ENCODE results near the gene SOX8. TPM values are rescaled to one million over a fixed set of nuclear protein-coding genes. Genes with fewer than 3 reads are reported as not detected.

The SOX8 gene
- total RNA-seq, 1 donor from 2014 or later, result 0.98 TPM

DNA sequence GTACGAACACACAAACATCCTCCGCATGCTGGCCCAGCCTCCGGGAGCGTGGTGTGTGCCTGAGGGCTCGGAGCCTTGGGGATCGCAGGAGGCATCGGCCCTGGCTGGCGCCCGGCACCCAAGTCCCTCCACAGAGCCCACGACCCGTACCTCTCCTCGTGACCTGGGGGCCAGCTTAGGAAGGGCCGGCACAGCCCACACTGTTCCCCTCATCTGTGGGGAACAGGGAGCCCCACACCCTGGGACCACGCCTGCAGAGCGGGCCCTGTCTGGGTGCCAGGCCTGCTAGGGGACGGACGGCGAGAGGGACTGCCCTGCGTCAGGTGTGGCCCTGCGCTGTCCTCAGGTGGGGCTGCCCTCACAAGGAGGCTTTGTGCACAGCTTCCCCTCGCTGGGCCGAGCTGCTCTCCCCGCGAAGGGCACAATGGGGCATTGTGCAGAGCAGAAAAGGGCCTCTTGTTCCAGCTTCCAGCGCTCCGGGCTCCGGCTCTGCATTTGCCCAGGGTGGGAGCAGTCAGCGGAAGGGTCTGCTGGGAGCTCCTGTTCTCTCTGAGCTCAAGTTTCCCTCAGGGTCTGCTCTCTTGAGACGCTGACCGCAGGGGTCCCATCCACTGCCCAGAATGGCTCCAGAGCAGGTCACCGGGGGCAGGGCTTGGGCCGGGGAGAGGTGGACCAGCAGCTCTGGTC is 9.1 kb upstream of the SOX8 start:
- Mint-ChIP-seq H3K4me1 (ENCODE audit: low read depth, unreplicated experiment) (no peaks in the 10 kb centered on the region), H3K9me3 (ENCODE audit: unreplicated experiment) (peaks cover 7% of the 10 kb centered on the region), H3K4me3 (ENCODE audit: unreplicated experiment) (no peak overlapping the region), H3K36me3 (ENCODE audit: low read depth, unreplicated experiment) (peaks cover 1% of the 10 kb centered on the region), H3K27me3 (ENCODE audit: low read depth, unreplicated experiment) (peaks cover 23% of the 10 kb centered on the region), H3K27ac (ENCODE audit: unreplicated experiment) (no peak overlapping the region)
- H3K4me1 ChIP-seq (ENCODE audit: insufficient read depth, low read length), result peaks cover 5% of the 10 kb centered on the region
- H2AFZ ChIP-seq (ENCODE audit: low read depth, low read length), result no peak overlapping the region
- no peak overlapping the region for H3K27ac ChIP-seq (ENCODE audit: low read depth, low read length)
- peaks cover 27% of the 10 kb centered on the region for H3K27me3 ChIP-seq (ENCODE audit: insufficient read depth, low read length)
- no peak overlapping the region for H3K4me2 ChIP-seq (ENCODE audit: low read length)
- DNase-seq (ENCODE audit: low read depth), result no peak
- peaks cover 11% of the 10 kb centered on the region for H4K20me1 ChIP-seq (ENCODE audit: insufficient read depth, low read length)
- H3K9ac ChIP-seq (ENCODE audit: low read length), result no peak overlapping the region
- H3K4me3 ChIP-seq (ENCODE audit: insufficient read depth, low read depth, low read length), result no peak overlapping the region
- H3K9me3 ChIP-seq (ENCODE audit: insufficient read depth, low read depth, low read length), result no peaks in the 10 kb centered on the region
- peaks cover 8% of the 10 kb centered on the region for H3K79me2 ChIP-seq (ENCODE audit: insufficient read depth, low read length)
- no peaks in the 10 kb centered on the region for H3K36me3 ChIP-seq (ENCODE audit: insufficient read depth, low read length)
- TF ChIP-seq EZH2 (IDR thresholded peaks at IDR 0.05; ENCODE audit: insufficient read depth, low read length), result no peak
- TF ChIP-seq, protein P1, sequence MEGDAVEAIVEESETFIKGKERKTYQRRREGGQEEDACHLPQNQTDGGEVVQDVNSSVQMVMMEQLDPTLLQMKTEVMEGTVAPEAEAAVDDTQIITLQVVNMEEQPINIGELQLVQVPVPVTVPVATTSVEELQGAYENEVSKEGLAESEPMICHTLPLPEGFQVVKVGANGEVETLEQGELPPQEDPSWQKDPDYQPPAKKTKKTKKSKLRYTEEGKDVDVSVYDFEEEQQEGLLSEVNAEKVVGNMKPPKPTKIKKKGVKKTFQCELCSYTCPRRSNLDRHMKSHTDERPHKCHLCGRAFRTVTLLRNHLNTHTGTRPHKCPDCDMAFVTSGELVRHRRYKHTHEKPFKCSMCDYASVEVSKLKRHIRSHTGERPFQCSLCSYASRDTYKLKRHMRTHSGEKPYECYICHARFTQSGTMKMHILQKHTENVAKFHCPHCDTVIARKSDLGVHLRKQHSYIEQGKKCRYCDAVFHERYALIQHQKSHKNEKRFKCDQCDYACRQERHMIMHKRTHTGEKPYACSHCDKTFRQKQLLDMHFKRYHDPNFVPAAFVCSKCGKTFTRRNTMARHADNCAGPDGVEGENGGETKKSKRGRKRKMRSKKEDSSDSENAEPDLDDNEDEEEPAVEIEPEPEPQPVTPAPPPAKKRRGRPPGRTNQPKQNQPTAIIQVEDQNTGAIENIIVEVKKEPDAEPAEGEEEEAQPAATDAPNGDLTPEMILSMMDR (IDR thresholded peaks at IDR 0.05; ENCODE audit: insufficient read depth, low read depth, low read length), result no peak
- no peak for FAIRE-seq

DNA sequence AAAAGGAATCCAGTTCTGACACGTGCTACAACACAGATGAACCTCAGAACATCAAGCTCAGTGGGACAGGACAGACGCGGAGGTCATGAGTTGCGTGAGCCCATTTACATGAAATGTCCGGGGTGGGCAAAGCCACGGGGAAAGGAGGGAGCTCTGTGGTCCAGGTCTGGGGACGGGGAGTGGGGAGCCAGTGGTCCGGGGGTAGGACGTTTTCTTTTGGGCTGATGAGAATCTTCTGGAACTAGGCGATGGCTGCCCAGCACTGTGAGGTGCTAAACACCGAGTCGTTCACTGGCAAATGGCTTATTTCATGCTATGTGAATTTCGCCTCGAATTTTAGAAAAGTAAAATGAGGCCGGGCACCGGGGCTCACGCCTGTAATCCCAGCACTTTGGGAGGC is 8.2 kb upstream of the SOX8 start:
- Histone ChIP-seq H3K27me3 (ENCODE audit: insufficient read depth, low read length) (peaks cover 32% of the 10 kb centered on the region), H3K9me3 (ENCODE audit: insufficient read depth, low read depth, low read length) (no peaks in the 10 kb centered on the region), H3K79me2 (ENCODE audit: insufficient read depth, low read length) (peaks cover 8% of the 10 kb centered on the region), H4K20me1 (ENCODE audit: insufficient read depth, low read length) (peaks cover 10% of the 10 kb centered on the region), H3K36me3 (ENCODE audit: insufficient read depth, low read length) (no peaks in the 10 kb centered on the region), H3K9ac (ENCODE audit: low read length) (no peak overlapping the region), H3K4me2 (ENCODE audit: low read length) (no peak overlapping the region), H3K27ac (ENCODE audit: low read depth, low read length) (no peak overlapping the region), H2AFZ (ENCODE audit: low read depth, low read length) (no peak overlapping the region), H3K4me1 (ENCODE audit: insufficient read depth, low read length) (peaks cover 5% of the 10 kb centered on the region), H3K4me3 (ENCODE audit: insufficient read depth, low read depth, low read length) (no peak overlapping the region)
- DNase-seq (ENCODE audit: low read depth), result no peak
- FAIRE-seq, result no peak
- peaks cover 7% of the 10 kb centered on the region for H3K9me3 Mint-ChIP-seq (ENCODE audit: unreplicated experiment)
- peaks cover 1% of the 10 kb centered on the region for H3K36me3 Mint-ChIP-seq (ENCODE audit: low read depth, unreplicated experiment)
- H3K27me3 Mint-ChIP-seq (ENCODE audit: low read depth, unreplicated experiment), result peaks cover 30% of the 10 kb centered on the region
- H3K27ac Mint-ChIP-seq (ENCODE audit: unreplicated experiment), result no peak overlapping the region
- TF ChIP-seq EZH2 (IDR thresholded peaks at IDR 0.05; ENCODE audit: insufficient read depth, low read length), result no peak
- TF ChIP-seq, protein P1 (IDR thresholded peaks at IDR 0.05; ENCODE audit: insufficient read depth, low read depth, low read length), result no peak
- no peak overlapping the region for H3K4me3 Mint-ChIP-seq (ENCODE audit: unreplicated experiment)
- no peaks in the 10 kb centered on the region for H3K4me1 Mint-ChIP-seq (ENCODE audit: low read depth, unreplicated experiment)

GRCh38 chr16:974001-974601 is 7.5 kb upstream of the SOX8 start:
- Mint-ChIP-seq H3K27ac (ENCODE audit: unreplicated experiment) (no peak overlapping the region), H3K27me3 (ENCODE audit: low read depth, unreplicated experiment) (peaks cover 36% of the 10 kb centered on the region), H3K4me1 (ENCODE audit: low read depth, unreplicated experiment) (no peaks in the 10 kb centered on the region), H3K4me3 (ENCODE audit: unreplicated experiment) (no peak overlapping the region), H3K36me3 (ENCODE audit: low read depth, unreplicated experiment) (peaks cover 1% of the 10 kb centered on the region), H3K9me3 (ENCODE audit: unreplicated experiment) (peaks cover 7% of the 10 kb centered on the region)
- no peak overlapping the region for H2AFZ ChIP-seq (ENCODE audit: low read depth, low read length)
- H3K4me2 ChIP-seq (ENCODE audit: low read length), result no peak overlapping the region
- no peak for TF ChIP-seq EZH2 (IDR thresholded peaks at IDR 0.05; ENCODE audit: insufficient read depth, low read length)
- TF ChIP-seq, protein P1 (IDR thresholded peaks at IDR 0.05; ENCODE audit: insufficient read depth, low read depth, low read length), result no peak
- H3K79me2 ChIP-seq (ENCODE audit: insufficient read depth, low read length), result peaks cover 8% of the 10 kb centered on the region
- peaks cover 5% of the 10 kb centered on the region for H3K4me1 ChIP-seq (ENCODE audit: insufficient read depth, low read length)
- H4K20me1 ChIP-seq (ENCODE audit: insufficient read depth, low read length), result peaks cover 5% of the 10 kb centered on the region
- H3K27me3 ChIP-seq (ENCODE audit: insufficient read depth, low read length), result peaks cover 32% of the 10 kb centered on the region
- no peaks in the 10 kb centered on the region for H3K9me3 ChIP-seq (ENCODE audit: insufficient read depth, low read depth, low read length)
- no peak overlapping the region for H3K4me3 ChIP-seq (ENCODE audit: insufficient read depth, low read depth, low read length)
- no peaks in the 10 kb centered on the region for H3K36me3 ChIP-seq (ENCODE audit: insufficient read depth, low read length)
- FAIRE-seq (no peak), DNase-seq (ENCODE audit: low read depth) (no peak)
- no peak overlapping the region for H3K9ac ChIP-seq (ENCODE audit: low read length)
- H3K27ac ChIP-seq (ENCODE audit: low read depth, low read length), result no peak overlapping the region
